ENCODE measurements around the gene SCCPDH. TPM values are rescaled to one million over a fixed set of nuclear protein-coding genes. Genes with fewer than 3 reads are reported as not detected.

The SCCPDH gene
- 23.5 and 24.3 TPM in 2 replicates for total RNA-seq

- intact Hi-C loops (cut with micrococcal nuclease): loop anchor here (1.0 to 10.0 kb wide), 9 partner anchors 25 to 1862 kb away; partner anchors contain the start of genes AHCTF1, CNST, HNRNPU and SMYD3
- Mint-ChIP-seq H3K27me3 (ENCODE audit: insufficient read depth) (peaks cover 6% of the 10 kb centered on the region), H3K4me3 (peak within 1 kb of the TSS; percentile 92), H3K27ac (peak within 1 kb of the TSS; percentile 78), H3K4me1 (ENCODE audit: low read depth) (peaks cover 10% of the 10 kb centered on the region), H3K36me3 (ENCODE audit: low read depth) (peaks cover 21% of the 10 kb centered on the region), H3K9me3 (peaks cover 23% of the 10 kb centered on the region)
- DNase-seq (ENCODE audit: low spot score): peak; percentile 55
These were observed at the start of gene SCCPDH for GRCh38 chr1:246724016-246724730. Gene SCCPDH, plus strand, starts transcription at chr1:246724409. Its CDS starts 14 bp downstream, at chr1:246724423.

- no peaks in the 10 kb centered on the region for H3K27me3 Mint-ChIP-seq (ENCODE audit: insufficient read depth)
- no peak for DNase-seq (ENCODE audit: low spot score)
- no peaks in the 10 kb centered on the region for H3K9me3 Mint-ChIP-seq
- intact Hi-C loops (cut with micrococcal nuclease): no loop called here
- H3K27ac Mint-ChIP-seq: no peak overlapping the region
- no peaks in the 10 kb centered on the region for H3K36me3 Mint-ChIP-seq (ENCODE audit: low read depth)
- no peak overlapping the region for H3K4me3 Mint-ChIP-seq
- no peaks in the 10 kb centered on the region for H3K4me1 Mint-ChIP-seq (ENCODE audit: low read depth)
These were observed 46.4 kb upstream of the SCCPDH start for GRCh38 chr1:246677842-246678241.

- no peaks in the 10 kb centered on the region for H3K27me3 Mint-ChIP-seq (ENCODE audit: insufficient read depth)
- H3K4me3 Mint-ChIP-seq: no peak overlapping the region
- H3K9me3 Mint-ChIP-seq: no peaks in the 10 kb centered on the region
- H3K4me1 Mint-ChIP-seq (ENCODE audit: low read depth): no peaks in the 10 kb centered on the region
- no peak for DNase-seq (ENCODE audit: low spot score)
- intact Hi-C loops (cut with micrococcal nuclease): no loop called here
- H3K36me3 Mint-ChIP-seq (ENCODE audit: low read depth): no peaks in the 10 kb centered on the region
- no peak overlapping the region for H3K27ac Mint-ChIP-seq
These were observed 45.1 kb upstream of the SCCPDH start for GRCh38 chr1:246678816-246679793.

- intact Hi-C loops (cut with micrococcal nuclease): no loop called here
- no peaks in the 10 kb centered on the region for H3K27me3 Mint-ChIP-seq (ENCODE audit: insufficient read depth)
- no peaks in the 10 kb centered on the region for H3K4me1 Mint-ChIP-seq (ENCODE audit: low read depth)
- no peaks in the 10 kb centered on the region for H3K36me3 Mint-ChIP-seq (ENCODE audit: low read depth)
- H3K27ac Mint-ChIP-seq: no peak overlapping the region
- DNase-seq (ENCODE audit: low spot score): no peak
- no peak overlapping the region for H3K4me3 Mint-ChIP-seq
- H3K9me3 Mint-ChIP-seq: no peaks in the 10 kb centered on the region
These were observed 44.4 kb upstream of the SCCPDH start for GRCh38 chr1:246679794-246680177.

- no peak for DNase-seq (ENCODE audit: low spot score)
- no peak overlapping the region for H3K4me3 Mint-ChIP-seq
- no peaks in the 10 kb centered on the region for H3K9me3 Mint-ChIP-seq
- no peaks in the 10 kb centered on the region for H3K4me1 Mint-ChIP-seq (ENCODE audit: low read depth)
- intact Hi-C loops (cut with micrococcal nuclease): no loop called here
- H3K36me3 Mint-ChIP-seq (ENCODE audit: low read depth): no peaks in the 10 kb centered on the region
- no peak overlapping the region for H3K27ac Mint-ChIP-seq
- H3K27me3 Mint-ChIP-seq (ENCODE audit: insufficient read depth): no peaks in the 10 kb centered on the region
These were observed 44.0 kb upstream of the SCCPDH start for GRCh38 chr1:246680190-246680589.

- Mint-ChIP-seq H3K36me3 (ENCODE audit: low read depth) (no peaks in the 10 kb centered on the region), H3K27ac (no peak overlapping the region), H3K27me3 (ENCODE audit: insufficient read depth) (no peaks in the 10 kb centered on the region), H3K9me3 (no peaks in the 10 kb centered on the region), H3K4me3 (no peak overlapping the region), H3K4me1 (ENCODE audit: low read depth) (no peaks in the 10 kb centered on the region)
- no peak for DNase-seq (ENCODE audit: low spot score)
- intact Hi-C loops (cut with micrococcal nuclease): no loop called here
These were observed 43.5 kb upstream of the SCCPDH start for GRCh38 chr1:246680696-246681130.

GRCh38 chr1:246681900-246682895 lies 42.0 kb upstream of the SCCPDH start:
- Mint-ChIP-seq H3K4me1 (ENCODE audit: low read depth) (no peaks in the 10 kb centered on the region), H3K27me3 (ENCODE audit: insufficient read depth) (peaks cover 2% of the 10 kb centered on the region), H3K27ac (no peak overlapping the region), H3K36me3 (ENCODE audit: low read depth) (no peaks in the 10 kb centered on the region), H3K4me3 (no peak overlapping the region), H3K9me3 (no peaks in the 10 kb centered on the region)
- intact Hi-C loops (cut with micrococcal nuclease): no loop called here
- DNase-seq (ENCODE audit: low spot score): no peak

- intact Hi-C loops (cut with micrococcal nuclease): no loop called here
- Mint-ChIP-seq H3K4me3 (no peak overlapping the region), H3K36me3 (ENCODE audit: low read depth) (no peaks in the 10 kb centered on the region), H3K27me3 (ENCODE audit: insufficient read depth) (peaks cover 2% of the 10 kb centered on the region), H3K9me3 (no peaks in the 10 kb centered on the region), H3K4me1 (ENCODE audit: low read depth) (no peaks in the 10 kb centered on the region), H3K27ac (no peak overlapping the region)
- DNase-seq (ENCODE audit: low spot score): no peak
These were observed 40.7 kb upstream of the SCCPDH start for GRCh38 chr1:246683521-246683920.

GRCh38 chr1:246687002-246687401 lies 37.2 kb upstream of the SCCPDH start:
- Mint-ChIP-seq H3K36me3 (ENCODE audit: low read depth) (no peaks in the 10 kb centered on the region), H3K27ac (no peak overlapping the region), H3K4me1 (ENCODE audit: low read depth) (no peaks in the 10 kb centered on the region), H3K4me3 (no peak overlapping the region), H3K9me3 (no peaks in the 10 kb centered on the region), H3K27me3 (ENCODE audit: insufficient read depth) (peaks cover 2% of the 10 kb centered on the region)
- no peak for DNase-seq (ENCODE audit: low spot score)
- intact Hi-C loops (cut with micrococcal nuclease): no loop called here

- Mint-ChIP-seq H3K9me3 (peaks cover 10% of the 10 kb centered on the region), H3K27ac (no peak overlapping the region), H3K4me3 (no peak overlapping the region), H3K36me3 (ENCODE audit: low read depth) (no peaks in the 10 kb centered on the region), H3K4me1 (ENCODE audit: low read depth) (no peaks in the 10 kb centered on the region), H3K27me3 (ENCODE audit: insufficient read depth) (peaks cover 2% of the 10 kb centered on the region)
- DNase-seq (ENCODE audit: low spot score): peak; percentile 20
- intact Hi-C loops (cut with micrococcal nuclease): loop anchor here (1.0 to 10.0 kb wide), 4 partner anchors 10 to 1535 kb away; partner anchors contain the start of genes KIF26B and SCCPDH
These were observed 34.7 kb upstream of the SCCPDH start for GRCh38 chr1:246689409-246690008.

- no peaks in the 10 kb centered on the region for H3K4me1 Mint-ChIP-seq (ENCODE audit: low read depth)
- intact Hi-C loops (cut with micrococcal nuclease): loop anchor here (10.0 kb wide), 1 partner anchor 1535 kb away; the partner anchor contains the start of gene KIF26B
- peaks cover 15% of the 10 kb centered on the region for H3K9me3 Mint-ChIP-seq
- peaks cover 2% of the 10 kb centered on the region for H3K27me3 Mint-ChIP-seq (ENCODE audit: insufficient read depth)
- DNase-seq (ENCODE audit: low spot score): no peak
- H3K36me3 Mint-ChIP-seq (ENCODE audit: low read depth): no peaks in the 10 kb centered on the region
- no peak overlapping the region for H3K4me3 Mint-ChIP-seq
- H3K27ac Mint-ChIP-seq: no peak overlapping the region
These were observed 34.1 kb upstream of the SCCPDH start for GRCh38 chr1:246690100-246690499.

Data from activated T-helper 1 cell treated with anti-CD3 and anti-CD28 coated beads, Interleukin-12 subunit alpha, Interleukin-12 subunit beta, Interleukin-2, Interleukin-4 antibody, amounts not matched to agents 30 ng/mL and 10 ng/mL and 1 ng/mL, durations not matched to agents 14 hours and 24 hours and 36 hours (primary cell).